GM18499 (cell line): ENCODE results near the gene HSPB2.

ENCODE experiments used
- ATAC-seq: cut with Tn5 transposase; IDR thresholded peaks from one replicate; pipeline ENCODE4 v1.9.1; 2021; ENCODE audit warnings: moderate number of reproducible peaks; ENCODE audit not compliant: insufficient read depth, unreplicated experiment

Gene HSPB2

GRCh38 chr11:111936040-111936540 lies 23.6 kb downstream of the HSPB2 start:
- ATAC-seq, result no peak

GRCh38 chr11:111937461-111937769 lies 24.9 kb downstream of the HSPB2 start:
- no peak for ATAC-seq

GRCh38 chr11:111937844-111938243 lies 25.3 kb downstream of the HSPB2 start:
- ATAC-seq, result no peak

GRCh38 chr11:111938687-111939160 lies 26.2 kb downstream of the HSPB2 start:
- ATAC-seq, result peak; percentile 96

- no peak for ATAC-seq
Measured at GRCh38 chr11:111939836-111940604, 27.5 kb downstream of the HSPB2 start.

- no peak for ATAC-seq
Measured at GRCh38 chr11:111941963-111942362, 29.4 kb downstream of the HSPB2 start.

- ATAC-seq, result no peak
Measured at GRCh38 chr11:111942829-111943228, 30.3 kb downstream of the HSPB2 start.

GRCh38 chr11:111944139-111944538 lies 31.6 kb downstream of the HSPB2 start:
- no peak for ATAC-seq

- ATAC-seq, result no peak
Measured at GRCh38 chr11:111944651-111945051, 32.1 kb downstream of the HSPB2 start.

GRCh38 chr11:111945198-111945597 lies 32.7 kb downstream of the HSPB2 start:
- no peak for ATAC-seq

GRCh38 chr11:111946499-111946898 lies 34.0 kb downstream of the HSPB2 start:
- no peak for ATAC-seq

- no peak for ATAC-seq
Measured at GRCh38 chr11:111947143-111947542, 34.6 kb downstream of the HSPB2 start.

- no peak for ATAC-seq
Measured at GRCh38 chr11:111949519-111950426, 37.2 kb downstream of the HSPB2 start.

- no peak for ATAC-seq
Measured at GRCh38 chr11:111951565-111951964, 39.0 kb downstream of the HSPB2 start.

GRCh38 chr11:111954154-111954553 lies 41.6 kb downstream of the HSPB2 start:
- no peak for ATAC-seq

- no peak for ATAC-seq
Measured at GRCh38 chr11:111957663-111958444, 45.3 kb downstream of the HSPB2 start.

GRCh38 chr11:111960916-111961315 lies 48.4 kb downstream of the HSPB2 start:
- ATAC-seq, result no peak

GRCh38 chr11:111961389-111962300 lies 49.1 kb downstream of the HSPB2 start:
- no peak for ATAC-seq
